GM21381 (cell line): ENCODE results near the gene JPT2.
"Not testable (repeated sequence)": the region's sequence is repeated elsewhere in the genome, so short reads cannot be mapped to it uniquely, and the experiment has no call there.

Experiments used
- ATAC-seq: cut with Tn5 transposase; IDR thresholded peaks from one replicate; pipeline ENCODE4 v1.9.1; 2021; ENCODE audit warnings: mild to moderate bottlenecking, moderate library complexity; ENCODE audit not compliant: unreplicated experiment

JPT2 gene

GRCh38 chr16:1727651-1728624, 49.9 kb downstream of the JPT2 start:
- ATAC-seq, result no peak

DNA sequence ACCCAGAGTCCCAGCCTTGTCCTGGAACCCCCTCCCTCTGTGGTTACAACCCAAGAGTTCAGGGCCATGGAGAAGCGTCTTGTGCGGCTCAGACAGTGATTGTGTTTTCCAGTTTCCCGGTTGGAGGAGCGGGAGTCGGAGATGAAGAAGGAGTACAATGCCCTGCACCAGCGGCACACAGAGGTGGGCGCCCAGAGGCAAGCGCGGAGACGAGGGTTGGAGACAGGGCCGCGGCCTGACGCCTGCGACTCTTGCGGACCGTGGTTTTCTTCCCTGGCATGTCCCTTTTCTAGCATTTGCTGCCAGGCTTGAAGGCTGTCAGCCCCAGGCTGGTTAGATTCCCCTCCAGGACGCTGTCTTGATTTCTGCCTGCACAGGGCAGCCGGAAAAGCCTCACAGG, 50.9 kb downstream of the JPT2 start:
- no peak for ATAC-seq

GRCh38 chr16:1729445-1729844, 51.4 kb downstream of the JPT2 start:
- ATAC-seq, result no peak

DNA sequence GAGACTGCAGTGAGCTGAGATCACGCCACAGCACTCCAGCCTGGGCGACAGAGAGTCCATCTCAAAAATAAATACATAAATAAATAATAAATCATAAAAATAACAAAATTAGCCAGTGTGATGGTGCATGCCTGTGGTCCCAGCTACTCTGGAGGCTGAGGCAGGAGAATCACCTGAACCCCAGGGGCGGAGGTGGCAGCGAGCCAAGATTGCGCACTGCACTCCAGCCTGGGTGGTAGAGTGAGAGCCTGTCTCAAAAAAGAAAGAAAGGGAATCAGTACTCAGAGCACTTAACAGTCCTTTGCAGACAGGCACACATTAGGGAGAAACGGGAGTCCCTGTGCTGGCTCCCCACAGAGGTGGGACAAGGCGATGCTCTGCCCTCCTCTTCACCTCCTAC, 53.0 kb downstream of the JPT2 start:
- no peak for ATAC-seq

DNA sequence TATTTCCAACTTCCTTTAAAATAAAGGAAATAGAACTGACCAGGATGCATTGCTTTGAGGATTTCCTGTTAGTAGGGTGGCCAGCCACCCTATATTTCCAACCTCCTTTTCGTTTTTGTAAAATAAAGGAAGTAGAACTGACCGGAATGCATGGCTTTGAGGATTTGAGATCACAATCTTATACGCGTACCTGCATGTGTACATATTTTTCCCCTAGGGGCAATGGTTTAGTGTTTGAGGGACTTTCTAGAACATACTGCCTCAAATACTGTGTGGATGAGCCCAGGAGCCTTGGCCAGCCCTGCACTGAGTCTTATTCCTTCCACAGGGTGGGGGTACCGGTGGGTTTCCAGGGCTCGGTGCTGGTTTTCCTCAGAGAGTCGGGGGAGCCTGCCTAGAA, 53.5 kb downstream of the JPT2 start:
- ATAC-seq, result no peak

DNA sequence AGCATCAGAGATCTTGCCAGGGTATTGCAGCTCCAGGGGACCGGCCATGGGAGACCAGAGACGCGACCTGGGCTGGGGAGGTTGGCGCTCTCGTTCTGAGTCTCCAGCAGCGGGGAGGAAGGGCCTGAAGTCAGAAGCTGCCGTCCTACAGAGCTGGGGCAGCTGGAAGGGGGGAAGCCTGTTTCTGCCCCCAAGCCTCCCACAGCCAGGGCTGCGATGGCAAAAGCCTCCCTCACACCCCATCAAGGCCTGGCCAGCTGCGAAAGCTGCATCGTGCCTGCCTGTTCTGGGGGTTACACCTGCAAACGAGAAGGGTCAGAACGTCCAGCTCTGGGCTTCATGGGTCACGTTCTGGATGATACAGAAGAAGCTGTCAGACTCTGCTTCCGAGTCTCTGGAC, 54.0 kb downstream of the JPT2 start:
- no peak for ATAC-seq

DNA sequence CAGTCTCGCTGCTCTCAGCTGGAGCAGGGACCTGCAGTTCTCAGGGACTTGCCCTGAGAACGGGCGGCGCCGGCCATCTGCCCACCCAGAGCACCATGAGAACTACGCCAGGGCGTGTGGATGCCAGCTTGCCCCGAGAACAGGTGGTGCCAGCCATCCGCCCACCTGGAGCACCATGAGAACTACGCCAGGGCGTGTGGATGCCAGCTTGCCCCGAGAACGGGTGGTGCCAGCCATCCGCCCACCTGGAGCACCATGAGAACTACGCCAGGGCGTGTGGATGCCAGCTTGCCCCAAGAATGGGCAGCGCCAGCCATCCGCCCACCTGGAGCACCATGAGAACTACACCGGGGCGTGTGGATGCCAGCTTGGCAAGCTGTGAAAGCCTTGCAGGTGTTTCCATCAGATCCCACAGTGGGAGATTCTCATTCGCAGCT, 54.5 kb downstream of the JPT2 start:
- not testable (repeated sequence) for ATAC-seq

DNA sequence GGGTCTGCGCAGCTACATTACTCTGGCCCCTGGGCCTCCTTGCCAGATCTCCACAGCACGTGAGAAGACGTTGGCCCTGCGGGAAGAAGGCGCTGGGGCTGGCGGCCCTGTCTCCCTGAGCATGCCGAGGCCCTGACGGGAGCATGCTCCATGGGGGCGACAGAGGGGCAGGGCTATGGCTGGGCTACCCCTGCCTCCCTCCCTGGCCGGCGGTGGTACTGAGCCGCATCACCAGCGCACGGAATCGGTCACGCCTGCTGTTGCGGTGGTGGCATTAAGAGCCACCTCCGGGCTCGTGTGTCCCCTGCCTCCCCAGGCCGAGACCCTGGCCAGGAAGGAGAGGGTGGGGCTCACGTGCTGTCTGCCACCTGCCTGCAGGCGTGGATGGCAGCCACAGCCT, 56.0 kb downstream of the JPT2 start:
- no peak for ATAC-seq

- ATAC-seq, result no peak
These were observed 56.7 kb downstream of the JPT2 start for GRCh38 chr16:1734816-1735215.

GRCh38 chr16:1740234-1740633, 62.2 kb downstream of the JPT2 start:
- no peak for ATAC-seq

- ATAC-seq, result no peak
These were observed 62.9 kb downstream of the JPT2 start for GRCh38 chr16:1740781-1741490.

GRCh38 chr16:1741553-1742165, 63.6 kb downstream of the JPT2 start:
- no peak for ATAC-seq

DNA sequence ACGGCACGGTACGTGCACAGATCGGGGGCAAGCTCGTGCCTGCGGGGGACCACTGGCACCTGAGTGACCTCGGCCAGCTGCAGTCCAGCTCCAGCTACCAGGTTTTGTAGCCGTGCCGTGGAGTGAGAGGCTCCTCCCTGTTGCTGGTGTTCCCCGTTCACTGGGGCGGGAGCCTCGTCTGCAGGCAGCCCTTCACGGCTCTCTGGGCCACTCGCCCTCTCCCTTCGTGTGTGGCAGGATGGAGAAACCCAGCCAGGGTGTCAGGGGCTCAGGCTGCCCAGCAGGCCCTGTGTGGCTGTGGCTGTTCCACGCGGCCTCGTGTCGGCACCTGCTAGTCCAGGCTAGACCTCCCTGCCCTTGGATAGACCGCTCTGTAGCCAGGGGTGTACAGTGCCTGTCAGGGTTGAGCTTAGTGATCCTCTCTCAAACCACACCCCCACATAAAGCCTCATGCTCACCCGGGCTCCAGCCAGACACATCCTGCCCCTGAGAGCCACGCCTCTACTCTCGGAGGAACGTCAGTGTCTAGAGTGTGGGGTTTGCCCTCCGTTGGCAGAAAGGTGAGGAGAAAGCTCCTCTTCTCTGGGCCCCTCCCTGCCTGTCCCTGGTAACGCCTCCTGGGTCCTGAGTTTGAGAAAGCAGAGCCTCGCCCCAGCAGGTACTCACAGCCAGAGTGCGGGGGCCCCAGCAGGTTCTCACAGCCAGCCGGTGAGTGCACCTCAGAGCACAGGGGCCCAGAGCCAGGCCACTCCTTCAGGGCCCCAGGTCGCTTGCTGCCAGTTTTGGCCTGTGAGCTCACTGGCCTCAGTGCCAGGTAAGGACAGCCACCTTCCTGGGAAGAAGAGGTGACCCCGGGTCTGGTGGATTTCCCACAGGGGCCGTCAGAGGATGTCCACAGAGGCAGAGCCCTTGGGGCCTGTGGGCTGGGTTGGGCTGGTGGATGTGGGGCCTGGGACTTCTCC, 65.6 kb downstream of the JPT2 start:
- ATAC-seq, result no peak

DNA sequence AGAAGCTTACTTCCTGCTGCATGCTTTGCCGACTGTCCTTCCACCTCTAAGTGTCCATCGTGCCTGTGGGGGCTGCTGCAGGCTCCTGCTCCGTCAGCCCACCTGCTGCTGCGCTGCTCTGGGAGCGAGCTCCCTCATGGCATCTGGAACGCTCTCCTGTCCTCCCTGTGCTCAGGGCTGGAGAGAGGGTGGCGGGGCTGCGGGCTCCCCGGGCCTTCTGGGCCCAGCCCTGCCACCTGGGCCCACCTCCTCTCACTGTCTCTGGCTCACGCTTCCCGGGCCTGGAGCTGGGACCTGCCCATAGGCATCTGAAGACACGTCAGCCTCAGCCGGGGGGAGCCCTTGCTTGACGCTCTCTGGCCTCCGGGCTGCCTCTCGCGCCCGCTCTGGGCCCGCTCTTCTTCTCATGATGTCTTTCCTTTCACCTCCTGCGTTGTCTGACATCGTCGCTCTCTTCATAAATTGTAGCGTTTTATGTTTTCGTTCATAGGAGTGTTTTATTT, 66.3 kb downstream of the JPT2 start:
- no peak for ATAC-seq

GRCh38 chr16:1745181-1745899, 67.3 kb downstream of the JPT2 start:
- no peak for ATAC-seq

DNA sequence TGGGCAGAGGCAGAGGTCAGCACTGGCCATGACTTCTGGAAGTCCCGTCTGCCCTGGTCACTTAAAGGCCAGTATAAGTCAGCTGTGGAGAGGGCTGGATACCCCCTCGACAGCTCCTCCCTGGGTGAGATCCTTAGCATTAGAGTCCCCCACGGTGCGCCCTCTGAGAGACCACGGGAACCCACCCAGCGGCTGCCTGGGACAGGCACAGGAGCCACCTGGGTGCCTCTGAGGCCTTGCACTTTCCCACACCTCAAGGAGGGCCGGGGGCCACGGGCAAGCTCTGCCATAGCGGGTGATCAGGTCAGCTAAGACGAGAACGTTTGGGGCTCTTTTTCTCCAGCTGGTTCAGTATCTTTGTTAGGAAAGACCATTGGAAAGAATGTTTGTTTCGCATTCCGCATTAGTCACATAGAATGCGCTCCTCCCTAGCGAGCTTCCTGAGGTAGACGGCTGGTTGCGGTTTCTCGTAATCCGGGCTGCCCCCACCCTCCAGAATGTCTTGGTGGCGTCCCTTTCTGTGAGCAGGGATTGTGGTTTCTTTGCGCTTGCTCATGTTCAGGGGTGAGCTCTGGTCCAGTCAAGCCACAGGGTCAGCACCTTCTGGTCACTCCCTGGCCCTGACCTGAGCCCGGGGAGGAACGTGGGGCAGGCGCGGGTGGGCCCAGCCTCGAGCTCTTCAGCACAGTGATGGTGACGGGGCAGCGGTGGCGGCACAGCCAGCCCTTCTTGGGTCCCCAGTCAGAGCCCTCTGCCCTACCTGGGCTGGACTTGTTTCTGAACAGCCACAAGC, 68.0 kb downstream of the JPT2 start:
- no peak for ATAC-seq

DNA sequence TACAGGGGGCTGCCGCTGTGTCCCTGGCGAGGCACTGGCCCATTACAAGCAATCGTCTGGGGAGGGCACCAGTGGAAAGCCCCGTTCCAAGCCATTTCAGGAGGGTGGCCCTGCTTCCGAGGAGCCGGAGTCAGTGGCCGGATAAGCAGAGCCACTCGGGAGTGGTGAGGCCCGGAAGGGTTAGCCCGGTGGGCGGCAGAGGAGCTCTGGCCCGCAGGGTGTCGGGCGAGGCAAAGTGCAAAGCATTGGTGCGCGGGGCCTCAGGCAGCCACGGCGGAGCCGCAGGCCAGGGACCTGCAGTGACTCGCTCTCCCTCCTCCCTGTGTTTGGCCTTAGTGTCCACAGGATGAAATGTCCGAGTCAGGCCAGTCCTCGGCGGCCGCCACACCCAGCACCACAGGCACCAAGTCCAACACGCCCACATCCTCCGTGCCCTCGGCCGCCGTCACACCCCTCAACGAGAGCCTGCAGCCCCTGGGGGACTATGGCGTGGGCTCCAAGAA, 68.7 kb downstream of the JPT2 start:
- ATAC-seq, result no peak

DNA sequence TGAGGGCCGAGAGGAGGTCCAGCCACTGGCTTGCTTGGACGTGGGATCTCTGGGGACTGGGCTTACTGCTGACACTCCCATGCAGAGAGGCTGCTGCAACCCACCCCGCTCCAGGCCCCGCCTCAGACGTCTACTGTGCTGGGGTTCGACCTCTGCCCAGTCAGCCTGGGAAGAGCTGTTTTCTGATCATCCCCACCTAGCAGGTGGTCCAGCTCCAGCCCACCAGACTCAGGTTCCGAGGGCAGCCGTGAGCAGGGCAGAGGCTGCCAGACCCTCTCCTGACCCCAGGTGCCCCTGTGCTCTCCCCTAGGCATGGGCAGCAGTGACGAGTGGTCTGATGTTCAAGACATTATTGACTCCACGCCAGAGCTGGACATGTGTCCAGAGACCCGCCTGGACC, 69.9 kb downstream of the JPT2 start:
- no peak for ATAC-seq
